HCT116 (cell line): ENCODE measurements around the gene KAZN. TPM values are rescaled to one million over a fixed set of nuclear protein-coding genes. Genes with fewer than 3 reads are reported as not detected.

Experiments
- ATAC-seq: fragments of 200-7000 bp; cut with Tn5 transposase; 2 replicates; pipeline ENCODE4 v1.9.1; 2020; ENCODE audit warnings: mild to moderate bottlenecking, moderate library complexity
- BruUV-seq: library from RNA; stranded (reverse); fragments of 400-500 nt; replicated peaks from 2 replicates; lab custom pipeline; 2021; lab: Mats Ljungman, UMichigan
- CTCF ChIA-PET: fragments of 300-600 bp; sonication (Branson Sonifier 250); formaldehyde crosslinking; loops from one replicate; lab custom pipeline; 2021; ENCODE audit warnings: antibody characterized with exemption; lab: Charles Lee
- POLR2A ChIA-PET: fragments of 300-600, 350-600 bp; sonication (Branson Sonifier 250); formaldehyde crosslinking; loops from one replicate; lab custom pipeline; 2021; ENCODE audit warnings: antibody characterized with exemption; lab: Charles Lee
- RAD21 ChIA-PET, 2 experiments: fragments of 300-600 bp; sonication (Branson Sonifier 250); formaldehyde crosslinking; loops; one replicate each; lab custom pipeline; 2023; ENCODE audit warnings: low total read pairs in 2 of 2; ENCODE audit not compliant: uncharacterized antibody in 2 of 2, unreplicated experiment in 2 of 2, low non-redundant PET in 1 of 2; lab: Charles Lee
- DNase-seq: peaks from one replicate; pipeline ENCODE4 v3.0.0-alpha.2; 2010; ENCODE audit warnings: low read depth, low spot score
- H2AFZ ChIP-seq: fragments of 200-600 bp; shearing (Covaris generic), sonication (generic); 2 replicates; pipeline ENCODE4 v1.6.1; 2017; ENCODE audit warnings: low read depth, mixed run types, mixed read lengths, antibody characterized with exemption, low read length; ENCODE audit not compliant: poor library complexity, severe bottlenecking
- H3K27ac ChIP-seq: 2 replicates; pipeline ENCODE4 v1.5.1; 2012; ENCODE audit warnings: low read depth, low read length
- H3K27me3 ChIP-seq: fragments of 200-600 bp; sonication (generic); 2 replicates; pipeline ENCODE4 v1.6.1; 2016; ENCODE audit warnings: mixed run types, low read length, mixed read lengths; ENCODE audit not compliant: insufficient read depth
- H3K36me3 ChIP-seq, 2 experiments: fragments of 200-500 bp in 1 of 2; fragments of 200-600 bp in 1 of 2; sonication (Bioruptor generic) in 1 of 2; sonication (generic) in 1 of 2; 2 replicates each; pipeline versions ENCODE4 v1.5.1 to v1.6.1; 2014 to 2016; ENCODE audit warnings: low read length in 2 of 2, inconsistent platforms in 1 of 2, mixed read lengths in 1 of 2, mixed run types in 1 of 2; ENCODE audit not compliant: insufficient read depth in 2 of 2, control insufficient read depth in 1 of 2
- H3K4me1 ChIP-seq, 2 experiments: fragments of 200-600 bp in 1 of 2; sonication (generic) in 1 of 2; 2 replicates each; pipeline versions ENCODE4 v1.5.1 to v1.6.1; 2012 to 2017; ENCODE audit warnings: low read length in 2 of 2, inconsistent platforms in 1 of 2, mild to moderate bottlenecking in 1 of 2, mixed read lengths in 1 of 2, mixed run types in 1 of 2, moderate library complexity in 1 of 2; ENCODE audit not compliant: insufficient read depth in 2 of 2, control insufficient read depth in 1 of 2
- H3K4me2 ChIP-seq: fragments of 200-600 bp; sonication (generic); 2 replicates; pipeline ENCODE4 v1.6.1; 2017; ENCODE audit warnings: mixed run types, low read length, mixed read lengths
- H3K4me3 ChIP-seq, 2 experiments: fragments of 200-600 bp in 1 of 2; sonication (generic) in 1 of 2; replicated peaks in 1 of 2; 2 replicates each; pipeline ENCODE4 v1.5.1; 2011 to 2016; ENCODE audit warnings: low read length in 2 of 2, control low read depth in 1 of 2, low read depth in 1 of 2, mild to moderate bottlenecking in 1 of 2, mixed read lengths in 1 of 2, mixed run types in 1 of 2
- H3K79me2 ChIP-seq: fragments of 200-600 bp; sonication (generic); 2 replicates; pipeline ENCODE4 v1.6.1; 2017; ENCODE audit warnings: mild to moderate bottlenecking, mixed run types, low read length, moderate library complexity, mixed read lengths; ENCODE audit not compliant: insufficient read depth
- H3K9ac ChIP-seq: fragments of 200-600 bp; sonication (generic); 2 replicates; pipeline ENCODE4 v1.6.1; 2016; ENCODE audit warnings: low read length, mixed read lengths
- H3K9me2 ChIP-seq: fragments of 200-600 bp; sonication (generic), shearing (Covaris generic); 2 replicates; pipeline ENCODE4 v1.6.1; 2017; ENCODE audit warnings: mixed run types, mild to moderate bottlenecking, moderate library complexity; ENCODE audit not compliant: insufficient read depth
- H3K9me3 ChIP-seq, 2 experiments: fragments of 200-500 bp in 1 of 2; fragments of 200-600 bp in 1 of 2; sonication (Bioruptor generic) in 1 of 2; sonication (generic) in 1 of 2; 2 replicates each; pipeline ENCODE4 v1.6.1; 2014 to 2017; ENCODE audit warnings: low read length in 2 of 2, mixed read lengths in 2 of 2, inconsistent platforms in 1 of 2, low read depth in 1 of 2, mild to moderate bottlenecking in 1 of 2, mixed run types in 1 of 2, moderate library complexity in 1 of 2; ENCODE audit not compliant: control insufficient read depth in 1 of 2, insufficient read depth in 1 of 2
- H4K20me1 ChIP-seq: fragments of 200-600 bp; sonication (generic), shearing (Covaris generic); 2 replicates; pipeline ENCODE4 v1.6.1; 2017; ENCODE audit warnings: mixed run types, mild to moderate bottlenecking, moderate library complexity; ENCODE audit not compliant: insufficient read depth
- CEBPB ChIP-seq: IDR thresholded peaks from 2 replicates; pipeline ENCODE4 v1.6.1; 2012; ENCODE audit warnings: low read depth
- EGR1 ChIP-seq: IDR thresholded peaks from 2 replicates; pipeline ENCODE4 v1.6.1; 2012; ENCODE audit warnings: low read depth
- ELF1 ChIP-seq: IDR thresholded peaks from 2 replicates; pipeline ENCODE4 v1.6.1; 2012; ENCODE audit warnings: low read depth, borderline replicate concordance
- EZH2 ChIP-seq: fragments of 200-600 bp; sonication (generic); IDR thresholded peaks from 2 replicates; pipeline ENCODE4 v1.6.1; 2017; ENCODE audit warnings: antibody characterized with exemption, mixed run types
- EZH2phosphoT487 ChIP-seq: fragments of 200-600 bp; IDR thresholded peaks from 2 replicates; pipeline ENCODE4 v1.6.1; 2018; ENCODE audit warnings: antibody characterized with exemption, borderline replicate concordance
- FOSL1 ChIP-seq: IDR thresholded peaks from 2 replicates; pipeline ENCODE4 v1.6.1; 2012; ENCODE audit warnings: low read depth
- POLR2A ChIP-seq: IDR thresholded peaks from 2 replicates; pipeline ENCODE4 v1.7.0; 2011; ENCODE audit warnings: borderline replicate concordance; ENCODE audit not compliant: insufficient read depth, insufficient read length; ENCODE audit errors: extremely low read depth
- POLR2AphosphoS5 ChIP-seq: IDR thresholded peaks from 2 replicates; pipeline ENCODE4 v1.6.1; 2011; ENCODE audit warnings: mild to moderate bottlenecking, low read depth, low read length, moderate library complexity
- RAD21 ChIP-seq: IDR thresholded peaks from 2 replicates; pipeline ENCODE4 v1.6.1; 2012; ENCODE audit warnings: low read depth, mild to moderate bottlenecking
- REST ChIP-seq: IDR thresholded peaks from 2 replicates; pipeline ENCODE4 v1.6.1; 2012; ENCODE audit warnings: low read depth
- SIN3A ChIP-seq: IDR thresholded peaks from 2 replicates; pipeline ENCODE4 v1.6.1; 2012; ENCODE audit warnings: low read depth
- SP1 ChIP-seq: IDR thresholded peaks from 2 replicates; pipeline ENCODE4 v1.6.1; 2012; ENCODE audit warnings: low read depth
- SRF ChIP-seq: IDR thresholded peaks from 2 replicates; pipeline ENCODE4 v1.6.1; 2012; ENCODE audit warnings: low read depth
- TCF7L2 ChIP-seq: IDR thresholded peaks from 2 replicates; pipeline ENCODE4 v1.7.0; 2011; ENCODE audit warnings: borderline replicate concordance, inconsistent platforms; ENCODE audit not compliant: insufficient read depth, insufficient read length; ENCODE audit errors: extremely low read depth
- ZBTB33 ChIP-seq: IDR thresholded peaks from 2 replicates; pipeline ENCODE4 v1.6.1; 2011; ENCODE audit warnings: mild to moderate bottlenecking, low read length, moderate library complexity; ENCODE audit not compliant: insufficient replicate concordance; ENCODE audit errors: extremely low read depth
- intact Hi-C: fragments of 100-400 bp; cut with micrococcal nuclease; formaldehyde crosslinking; loops from 2 replicates; pipeline ENCODE4 v1.10.0; 2022
- total RNA-seq: library from RNA; stranded (reverse); gene quantifications from one replicate; pipeline ENCODE4 v1.2.1, GENCODE V29; 2021; ENCODE audit not compliant: unreplicated experiment

KAZN gene
- total RNA-seq, 1 experiment from 2014 or later, result 13.4 TPM

- Histone ChIP-seq H3K9me3 (no peaks in the 10 kb centered on the region), H2AFZ (no peak overlapping the region), H3K9me2 (no peaks in the 10 kb centered on the region), H3K27me3 (no peaks in the 10 kb centered on the region), H3K4me3 (no peak overlapping the region), H3K79me2 (no peaks in the 10 kb centered on the region), H3K27ac (no peak overlapping the region), H4K20me1 (no peaks in the 10 kb centered on the region), H3K36me3 (no peaks in the 10 kb centered on the region), H3K4me2 (no peak overlapping the region), H3K4me1 (no peaks in the 10 kb centered on the region), H3K9ac (no peak overlapping the region)
- no TSS peak for BruUV-seq
- no peak for TF ChIP-seq SRF
- no peak for TF ChIP-seq POLR2AphosphoS5
- ChIA-PET CTCF (interaction anchor here (1.4 kb wide), 1 partner anchor 8 kb away, joined by 4 read pairs; no protein-coding TSS in a partner anchor), POLR2A (no interaction called here), RAD21 (no interaction called here)
- intact Hi-C loops, result no loop called here
- no peak for DNase-seq
- no peak for ATAC-seq
Observed at GRCh38 chr1:15120251-15120945, 521.9 kb downstream of the KAZN start.

GRCh38 chr1:15122331-15122730 is 523.8 kb downstream of the KAZN start:
- H3K79me2 ChIP-seq, result no peaks in the 10 kb centered on the region
- H3K27me3 ChIP-seq, result no peaks in the 10 kb centered on the region
- no peak overlapping the region for H2AFZ ChIP-seq
- H3K27ac ChIP-seq, result no peak overlapping the region
- no peak overlapping the region for H3K4me3 ChIP-seq
- no peak for TF ChIP-seq SIN3A
- no peak for TF ChIP-seq POLR2AphosphoS5
- TF ChIP-seq EZH2, result no peak
- no peak for TF ChIP-seq TCF7L2
- no peak for TF ChIP-seq REST
- TF ChIP-seq FOSL1, result no peak
- TF ChIP-seq POLR2A, result no peak
- TF ChIP-seq EGR1, result no peak
- TF ChIP-seq CEBPB, result no peak
- no peak for TF ChIP-seq EZH2phosphoT487
- TF ChIP-seq ELF1, result no peak
- TF ChIP-seq RAD21, result no peak
- TF ChIP-seq SRF, result no peak
- TF ChIP-seq SP1, result no peak
- no peak for TF ChIP-seq ZBTB33
- no peaks in the 10 kb centered on the region for H3K36me3 ChIP-seq
- H3K4me2 ChIP-seq, result no peak overlapping the region
- no peak for DNase-seq
- ATAC-seq, result no peak
- H3K9ac ChIP-seq, result no peak overlapping the region
- H4K20me1 ChIP-seq, result no peaks in the 10 kb centered on the region
- H3K9me2 ChIP-seq, result no peaks in the 10 kb centered on the region
- intact Hi-C loops, result no loop called here
- H3K9me3 ChIP-seq, result no peaks in the 10 kb centered on the region
- ChIA-PET POLR2A (no interaction called here), CTCF (no interaction called here), RAD21 (no interaction called here)
- no peaks in the 10 kb centered on the region for H3K4me1 ChIP-seq
- BruUV-seq, result no TSS peak
